ENCODE measurements around the gene ZNF629.

DNA sequence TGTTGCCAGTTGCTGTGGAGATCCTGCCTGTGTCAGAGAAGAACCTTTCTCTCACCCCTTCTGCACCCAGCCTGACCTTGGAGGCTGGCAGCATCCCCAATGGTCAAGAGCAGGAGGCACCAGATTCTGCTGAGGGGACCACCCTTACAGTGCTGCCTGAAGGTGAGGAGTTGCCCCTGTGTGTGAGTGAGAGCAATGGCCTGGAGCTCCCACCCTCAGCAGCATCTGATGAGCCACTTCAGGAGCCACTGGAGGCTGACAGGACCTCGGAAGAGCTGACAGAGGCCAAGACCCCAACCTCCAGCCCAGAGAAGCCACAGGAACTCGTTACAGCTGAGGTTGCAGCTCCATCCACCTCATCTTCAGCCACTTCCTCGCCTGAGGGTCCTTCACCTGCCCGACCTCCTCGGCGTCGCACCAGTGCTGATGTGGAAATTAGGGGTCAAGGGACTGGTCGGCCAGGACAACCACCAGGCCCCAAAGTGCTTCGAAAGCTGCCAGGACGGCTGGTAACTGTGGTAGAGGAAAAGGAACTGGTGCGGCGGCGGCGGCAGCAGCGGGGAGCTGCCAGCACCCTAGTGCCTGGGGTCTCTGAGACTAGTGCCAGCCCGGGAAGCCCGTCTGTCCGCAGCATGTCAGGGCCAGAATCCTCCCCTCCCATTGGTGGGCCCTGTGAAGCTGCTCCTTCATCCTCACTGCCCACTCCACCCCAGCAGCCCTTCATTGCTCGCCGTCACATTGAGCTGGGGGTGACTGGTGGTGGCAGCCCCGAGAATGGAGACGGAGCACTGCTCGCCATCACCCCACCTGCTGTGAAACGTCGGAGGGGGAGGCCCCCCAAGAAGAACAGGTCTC, 49.0 kb downstream of the ZNF629 start:
- no peak for TF ChIP-seq SIN3A (IDR thresholded peaks at IDR 0.05; ENCODE audit: borderline replicate concordance, low read depth, low read length)
- TF ChIP-seq, protein P1, sequence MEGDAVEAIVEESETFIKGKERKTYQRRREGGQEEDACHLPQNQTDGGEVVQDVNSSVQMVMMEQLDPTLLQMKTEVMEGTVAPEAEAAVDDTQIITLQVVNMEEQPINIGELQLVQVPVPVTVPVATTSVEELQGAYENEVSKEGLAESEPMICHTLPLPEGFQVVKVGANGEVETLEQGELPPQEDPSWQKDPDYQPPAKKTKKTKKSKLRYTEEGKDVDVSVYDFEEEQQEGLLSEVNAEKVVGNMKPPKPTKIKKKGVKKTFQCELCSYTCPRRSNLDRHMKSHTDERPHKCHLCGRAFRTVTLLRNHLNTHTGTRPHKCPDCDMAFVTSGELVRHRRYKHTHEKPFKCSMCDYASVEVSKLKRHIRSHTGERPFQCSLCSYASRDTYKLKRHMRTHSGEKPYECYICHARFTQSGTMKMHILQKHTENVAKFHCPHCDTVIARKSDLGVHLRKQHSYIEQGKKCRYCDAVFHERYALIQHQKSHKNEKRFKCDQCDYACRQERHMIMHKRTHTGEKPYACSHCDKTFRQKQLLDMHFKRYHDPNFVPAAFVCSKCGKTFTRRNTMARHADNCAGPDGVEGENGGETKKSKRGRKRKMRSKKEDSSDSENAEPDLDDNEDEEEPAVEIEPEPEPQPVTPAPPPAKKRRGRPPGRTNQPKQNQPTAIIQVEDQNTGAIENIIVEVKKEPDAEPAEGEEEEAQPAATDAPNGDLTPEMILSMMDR (IDR thresholded peaks at IDR 0.05), result no peak

Data from SK-N-SH (cell line).